GM18526 (cell line): ENCODE data around the gene SCD5.

Experiments used
- POLR2A ChIP-seq: IDR thresholded peaks from 3 replicates; pipeline ENCODE4 v1.6.1; 2011; ENCODE audit not compliant: insufficient read length; ENCODE audit errors: extremely low read depth

The SCD5 gene

GRCh38 chr4:82798168-82799005 is at the start of gene SCD5:
Gene SCD5 (minus strand): TSS chr4:82798796. CDS start chr4:82798537, 259 bp downstream.
- no peak for TF ChIP-seq POLR2A

GRCh38 chr4:82842593-82842992 is 44.0 kb upstream of the SCD5 start:
- no peak for TF ChIP-seq POLR2A

- TF ChIP-seq POLR2A, result no peak
Measured at GRCh38 chr4:82839624-82840023, 41.0 kb upstream of the SCD5 start.

DNA sequence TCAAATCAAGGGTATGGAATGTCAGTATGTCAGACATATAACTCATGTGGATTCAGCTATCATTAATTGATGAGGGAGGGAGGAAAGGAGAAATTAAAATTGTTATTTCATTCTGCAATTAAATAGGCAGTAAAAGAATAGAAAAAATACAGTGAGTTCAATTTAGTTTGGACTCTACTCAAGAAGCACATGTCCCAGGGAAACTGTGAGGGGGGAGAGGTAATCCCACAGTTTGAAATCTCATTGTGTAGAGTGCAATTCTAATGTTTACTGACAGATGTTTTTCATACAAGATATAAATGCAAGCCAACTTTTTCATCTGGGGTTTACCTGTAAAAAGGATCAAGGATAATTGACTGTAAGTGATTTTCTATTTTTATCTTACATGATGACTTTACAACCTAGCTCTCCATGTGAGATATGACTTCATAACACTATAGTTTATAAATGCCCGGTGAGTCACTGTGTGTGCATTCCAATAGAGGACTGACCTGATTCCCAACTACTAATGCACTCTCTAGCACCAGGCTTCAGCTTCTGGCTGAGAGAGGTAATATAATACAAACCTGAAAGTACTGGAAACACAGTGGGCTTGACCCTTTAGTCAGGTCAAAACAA is 35.2 kb upstream of the SCD5 start:
- no peak for TF ChIP-seq POLR2A

DNA sequence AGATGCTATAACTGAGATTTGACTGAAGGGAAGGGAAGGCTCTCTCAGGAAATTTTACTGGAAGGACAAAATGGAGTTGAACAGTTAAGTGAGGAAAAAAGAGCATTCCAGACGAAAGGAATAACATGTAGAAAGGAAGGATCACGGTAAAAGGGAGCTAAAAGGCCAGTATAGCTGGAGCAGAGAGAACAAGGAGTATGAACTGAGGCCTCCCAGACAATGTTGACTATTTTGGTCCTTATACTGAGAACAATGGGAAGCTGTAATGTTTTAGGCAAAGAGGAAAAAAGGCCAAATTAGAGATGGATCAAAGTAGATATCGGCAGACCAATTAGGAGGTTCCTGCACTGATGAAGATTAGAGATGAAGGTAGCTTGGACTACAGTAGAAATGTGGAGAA is 26.8 kb upstream of the SCD5 start:
- no peak for TF ChIP-seq POLR2A

DNA sequence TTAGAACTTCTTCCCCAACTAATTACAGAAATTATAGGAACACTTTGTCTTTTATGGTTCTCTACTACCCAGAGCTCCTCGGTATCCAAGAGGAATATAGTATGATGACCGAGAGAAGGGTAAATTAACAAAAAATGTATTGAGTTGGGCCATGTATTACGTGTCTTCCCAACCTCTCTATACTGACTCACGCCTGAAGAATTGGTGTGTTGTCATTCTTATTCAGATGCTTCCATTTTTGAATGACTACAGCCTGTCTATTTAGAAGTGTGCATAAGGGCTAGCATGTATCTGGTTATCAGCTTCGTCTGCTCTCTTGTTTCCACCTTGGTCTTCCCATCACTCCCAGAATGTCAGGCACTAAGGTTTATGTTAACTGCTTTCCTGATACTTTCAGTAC is 24.5 kb upstream of the SCD5 start:
- TF ChIP-seq POLR2A, result no peak

GRCh38 chr4:82820689-82821088 is 22.1 kb upstream of the SCD5 start:
- no peak for TF ChIP-seq POLR2A

GRCh38 chr4:82818664-82819662 is 20.4 kb upstream of the SCD5 start:
- TF ChIP-seq POLR2A, result no peak

GRCh38 chr4:82814034-82814433 is 15.4 kb upstream of the SCD5 start:
- no peak for TF ChIP-seq POLR2A

GRCh38 chr4:82811838-82812341 is 13.3 kb upstream of the SCD5 start:
- TF ChIP-seq POLR2A, result no peak

DNA sequence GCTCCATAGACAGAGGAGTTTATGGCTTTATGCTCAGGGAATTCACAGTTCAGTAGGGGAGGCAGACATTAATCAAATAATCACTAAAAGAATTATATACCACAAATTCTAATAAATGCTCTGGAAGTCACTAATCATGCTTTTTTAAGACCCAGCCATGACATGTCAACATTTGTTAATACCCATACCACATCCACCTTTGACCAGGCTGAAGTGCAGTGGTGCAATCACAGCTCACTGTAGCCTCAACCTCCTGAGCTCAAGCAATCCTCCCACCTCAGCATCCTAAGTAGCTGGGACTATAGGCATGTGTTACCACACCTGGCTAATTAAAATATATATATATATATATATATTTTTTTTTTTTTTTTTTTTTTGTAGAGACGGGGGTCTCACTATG is 12.8 kb upstream of the SCD5 start:
- TF ChIP-seq POLR2A, result no peak

DNA sequence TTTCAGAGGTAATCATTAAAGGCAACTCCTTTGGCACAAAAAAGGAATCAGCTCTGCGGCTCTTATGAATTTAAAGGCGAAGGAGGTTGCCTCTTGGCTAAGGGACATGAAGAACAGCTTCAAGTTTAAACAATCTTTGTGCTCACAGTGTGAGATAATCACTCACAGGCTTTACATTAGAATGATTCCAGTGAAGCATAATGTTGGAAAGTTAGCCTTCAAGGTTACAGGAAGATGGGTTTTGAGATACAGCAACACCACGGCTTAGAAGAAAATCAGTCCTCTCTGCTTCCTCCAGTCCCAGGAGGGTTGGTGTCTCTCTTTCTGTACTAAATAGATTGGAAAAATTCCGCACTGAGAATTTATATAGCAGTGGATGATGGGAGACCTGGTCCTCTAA is 11.6 kb upstream of the SCD5 start:
- no peak for TF ChIP-seq POLR2A

DNA sequence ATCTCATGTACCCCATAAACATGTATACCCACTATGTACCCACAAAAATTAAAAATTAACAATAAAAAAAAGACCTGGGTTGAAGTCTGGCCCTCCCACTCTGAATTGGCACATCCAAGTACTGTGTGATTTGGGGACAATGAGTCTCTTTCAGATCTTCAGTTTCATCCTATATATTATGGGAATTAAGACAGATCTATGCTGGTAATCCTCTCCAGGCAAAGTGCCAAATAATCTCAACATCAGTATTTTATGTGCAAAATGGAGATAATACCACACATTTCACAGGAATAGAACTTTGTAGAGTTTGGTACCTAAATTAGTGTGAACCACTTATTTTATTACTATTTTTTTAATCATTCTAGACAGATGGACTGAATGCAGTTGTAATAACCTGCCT is 11.0 kb upstream of the SCD5 start:
- no peak for TF ChIP-seq POLR2A

GRCh38 chr4:82803746-82804145 is 5.2 kb upstream of the SCD5 start:
- TF ChIP-seq POLR2A, result no peak

DNA sequence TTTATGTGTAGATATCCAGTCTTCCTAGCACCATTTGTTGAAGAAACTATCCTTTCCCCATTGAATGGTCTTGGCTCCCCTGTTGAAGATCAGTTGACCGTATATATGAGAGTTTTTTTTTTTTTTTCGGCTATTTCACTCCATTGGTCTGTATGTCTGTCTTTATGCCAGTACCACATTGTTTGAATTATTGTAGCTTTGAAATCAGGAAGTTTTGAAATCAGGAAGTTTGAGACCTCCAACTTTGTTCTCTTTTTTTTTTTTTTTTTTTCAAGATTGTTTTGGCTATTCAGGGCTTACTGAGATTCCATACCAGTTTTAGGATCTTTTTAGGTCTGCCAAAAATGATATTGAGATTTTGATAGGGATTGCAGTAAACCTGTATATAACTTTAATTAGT is 4.3 kb upstream of the SCD5 start:
- no peak for TF ChIP-seq POLR2A
